ENCODE data around the gene TRERF1.
"Not testable (repeated sequence)": the region's sequence is repeated elsewhere in the genome, so short reads cannot be mapped to it uniquely, and the experiment has no call there.

Gene TRERF1

DNA sequence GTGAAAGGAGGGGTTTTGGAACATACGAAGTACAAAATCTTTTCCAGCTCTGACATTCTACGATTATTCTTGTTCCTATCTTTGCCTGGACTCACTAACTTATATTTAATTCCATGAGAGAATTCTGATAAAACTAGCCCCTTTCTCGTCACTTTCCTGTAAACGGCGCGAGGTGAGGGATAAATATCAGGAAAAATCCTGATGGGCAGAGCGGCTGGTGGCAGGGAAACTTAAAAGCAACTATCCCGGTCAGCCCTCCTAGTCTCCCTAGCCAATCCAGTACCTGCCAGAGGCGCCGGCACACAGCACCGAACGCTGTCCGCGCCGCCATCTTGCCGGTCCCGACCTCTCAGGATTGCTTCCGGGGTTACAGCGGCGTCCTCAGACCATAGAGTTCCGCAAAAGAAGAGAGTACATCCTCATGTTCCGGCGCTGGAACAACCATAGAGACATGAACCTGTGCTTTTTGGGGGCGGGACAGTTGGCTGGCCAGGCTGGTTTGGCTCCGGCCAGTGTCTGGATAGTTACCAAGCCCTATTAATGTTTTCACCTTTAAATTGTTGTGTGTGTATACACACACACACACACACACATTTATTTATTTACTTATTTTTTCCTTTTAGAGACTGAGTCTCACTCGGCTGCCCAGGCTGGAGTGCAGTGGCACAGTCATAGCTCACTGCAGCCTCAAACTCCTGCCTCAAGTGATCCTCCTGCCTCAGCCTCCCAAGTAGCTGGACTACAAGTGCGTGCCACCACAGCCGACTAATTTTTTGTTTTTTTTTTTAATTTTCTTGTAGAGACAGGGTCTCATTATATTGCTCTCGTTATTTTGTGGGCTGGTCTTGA is 234.0 kb downstream of the TRERF1 start, which contains the start of gene MRPS10:
Gene MRPS10 (minus strand): TSS at position 343 of the 849 bp plus-strand sequence. CDS start 12 bp downstream, at position 331.
- peak; percentile 97 for DNase-seq (ENCODE audit: low read depth)

GRCh38 chr6:42217157-42217518 is 234.6 kb downstream of the TRERF1 start:
- no peak for DNase-seq (ENCODE audit: low read depth)

- DNase-seq (ENCODE audit: low read depth) = not testable (repeated sequence)
These were observed 235.2 kb downstream of the TRERF1 start for GRCh38 chr6:42216495-42216894.

GRCh38 chr6:42212442-42212841 is 239.3 kb downstream of the TRERF1 start:
- no peak for DNase-seq (ENCODE audit: low read depth)

- DNase-seq (ENCODE audit: low read depth) = no peak
These were observed 240.0 kb downstream of the TRERF1 start for GRCh38 chr6:42211726-42212125.

DNA sequence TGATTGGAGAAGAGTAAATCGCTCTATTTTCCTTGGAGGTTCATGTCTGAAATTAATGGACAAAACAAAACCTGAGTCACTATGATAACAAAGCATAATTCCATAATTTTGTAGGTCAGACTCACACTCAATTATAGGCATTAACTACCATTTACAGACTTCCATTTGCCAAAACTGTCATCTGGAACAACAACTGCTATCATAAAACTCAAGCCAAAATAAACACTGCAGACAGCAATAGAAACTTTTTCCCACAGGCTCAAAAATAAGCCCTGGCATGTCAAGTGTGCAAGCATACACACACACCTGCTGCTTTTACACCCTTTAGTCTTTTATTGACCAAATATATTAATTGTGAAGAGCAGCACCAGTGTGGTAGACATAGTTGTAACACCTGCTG is 241.2 kb downstream of the TRERF1 start:
- DNase-seq (ENCODE audit: low read depth) = no peak

DNA sequence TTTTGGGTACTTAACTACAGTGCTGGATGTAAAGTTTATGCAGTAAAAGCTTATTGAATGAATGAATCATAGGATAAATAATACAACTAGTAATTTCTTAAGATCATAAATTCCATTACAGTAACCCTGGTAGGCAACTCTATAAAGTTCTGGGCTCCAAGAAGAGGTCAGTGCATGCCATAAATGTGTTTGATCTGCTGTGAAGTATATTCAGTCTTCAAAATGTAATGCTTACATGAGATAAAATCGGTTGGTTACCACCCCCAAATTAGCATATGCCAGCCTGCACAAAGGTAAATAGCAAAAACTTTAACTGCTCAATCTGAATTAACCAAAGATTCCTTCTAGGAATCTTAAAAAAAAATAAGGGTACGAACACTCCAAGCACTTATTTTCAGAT is 244.2 kb downstream of the TRERF1 start:
- not testable (repeated sequence) for DNase-seq (ENCODE audit: low read depth)

DNA sequence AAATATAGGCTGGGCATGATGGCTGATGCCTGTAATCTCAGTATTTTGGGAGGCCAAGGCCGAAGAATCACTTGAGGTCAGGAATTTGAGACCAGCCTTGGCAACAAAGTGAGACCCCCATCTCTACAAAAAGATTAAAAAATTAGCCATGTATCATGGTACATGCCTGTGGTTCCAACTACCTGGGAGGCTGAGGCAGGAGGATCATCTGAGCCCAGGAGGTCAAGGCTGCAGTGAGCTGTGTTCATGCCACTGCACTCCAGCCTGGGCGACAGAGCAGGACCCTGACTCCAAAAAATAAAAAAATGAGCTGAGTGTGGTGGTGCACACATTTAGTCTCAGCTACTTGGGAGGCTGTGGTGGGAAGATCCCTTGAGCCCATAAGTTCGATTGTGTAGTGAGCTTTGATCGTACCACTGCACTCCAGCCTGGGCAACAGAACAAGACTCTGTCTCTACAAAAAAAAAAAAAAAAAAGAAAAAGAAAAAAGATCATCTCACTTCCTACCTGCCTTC is 246.9 kb downstream of the TRERF1 start:
- no peak for DNase-seq (ENCODE audit: low read depth)

DNA sequence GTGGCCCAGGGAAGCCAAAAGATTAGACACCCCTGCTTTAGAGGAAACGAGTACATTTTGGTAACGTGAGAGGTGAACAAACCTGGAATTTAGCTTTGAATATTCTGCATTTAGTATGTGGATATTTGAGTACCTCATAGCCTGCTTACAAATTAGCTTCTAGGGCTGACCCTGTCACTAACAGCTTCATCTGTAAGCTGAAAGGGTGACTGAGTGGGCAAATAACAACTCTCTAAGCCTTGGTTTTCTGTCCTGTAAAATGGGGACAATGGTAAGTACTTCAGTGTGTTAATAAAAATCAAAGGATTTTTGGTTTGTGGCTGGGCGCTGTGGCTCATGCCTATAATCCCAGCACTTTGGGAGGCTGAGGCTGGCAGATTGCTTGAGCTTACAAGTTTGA is 248.5 kb downstream of the TRERF1 start:
- DNase-seq (ENCODE audit: low read depth) = no peak

DNA sequence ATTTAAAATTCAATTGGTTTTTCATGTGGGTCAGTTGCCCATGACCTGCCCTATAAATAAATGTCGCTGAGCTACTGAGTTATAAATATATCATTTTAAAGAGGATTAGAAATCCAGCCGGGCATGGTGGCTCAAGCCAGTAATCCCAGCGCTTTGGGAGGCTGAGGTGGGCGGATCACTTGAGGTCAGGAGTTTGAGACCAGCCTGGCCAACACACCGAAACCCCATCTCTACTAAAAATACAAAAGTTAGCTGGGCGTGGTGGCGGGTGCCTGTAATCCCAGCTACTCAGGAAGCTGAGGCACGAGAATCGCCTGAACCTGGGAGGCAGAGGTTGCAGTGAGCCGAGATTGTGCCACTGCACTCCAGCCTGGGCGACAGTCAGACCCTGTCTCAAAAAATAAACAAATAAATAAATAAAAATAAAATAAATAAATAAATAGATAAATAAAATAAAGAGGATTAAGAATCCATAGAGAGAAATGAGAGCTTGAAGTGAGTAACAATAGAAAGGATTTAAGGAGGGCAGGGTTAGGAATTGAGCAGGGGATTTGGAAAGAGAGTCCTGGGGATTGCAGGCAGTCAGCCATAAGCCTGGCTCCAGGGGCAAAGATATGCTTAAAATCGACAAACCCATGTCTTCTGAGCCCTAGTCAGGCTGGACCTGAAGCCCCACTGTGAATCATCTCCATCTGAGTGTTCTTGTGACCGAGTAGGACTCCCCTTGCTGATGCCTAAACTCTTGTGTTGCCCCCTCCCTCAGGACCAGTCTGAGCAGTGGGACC is 249.4 kb downstream of the TRERF1 start:
- not testable (repeated sequence) for DNase-seq (ENCODE audit: low read depth)

GRCh38 chr6:42201382-42201781 is 250.3 kb downstream of the TRERF1 start:
- no peak for DNase-seq (ENCODE audit: low read depth)

- DNase-seq (ENCODE audit: low read depth) = peak; percentile 86
These were observed 251.7 kb downstream of the TRERF1 start for GRCh38 chr6:42200035-42200434.

DNA sequence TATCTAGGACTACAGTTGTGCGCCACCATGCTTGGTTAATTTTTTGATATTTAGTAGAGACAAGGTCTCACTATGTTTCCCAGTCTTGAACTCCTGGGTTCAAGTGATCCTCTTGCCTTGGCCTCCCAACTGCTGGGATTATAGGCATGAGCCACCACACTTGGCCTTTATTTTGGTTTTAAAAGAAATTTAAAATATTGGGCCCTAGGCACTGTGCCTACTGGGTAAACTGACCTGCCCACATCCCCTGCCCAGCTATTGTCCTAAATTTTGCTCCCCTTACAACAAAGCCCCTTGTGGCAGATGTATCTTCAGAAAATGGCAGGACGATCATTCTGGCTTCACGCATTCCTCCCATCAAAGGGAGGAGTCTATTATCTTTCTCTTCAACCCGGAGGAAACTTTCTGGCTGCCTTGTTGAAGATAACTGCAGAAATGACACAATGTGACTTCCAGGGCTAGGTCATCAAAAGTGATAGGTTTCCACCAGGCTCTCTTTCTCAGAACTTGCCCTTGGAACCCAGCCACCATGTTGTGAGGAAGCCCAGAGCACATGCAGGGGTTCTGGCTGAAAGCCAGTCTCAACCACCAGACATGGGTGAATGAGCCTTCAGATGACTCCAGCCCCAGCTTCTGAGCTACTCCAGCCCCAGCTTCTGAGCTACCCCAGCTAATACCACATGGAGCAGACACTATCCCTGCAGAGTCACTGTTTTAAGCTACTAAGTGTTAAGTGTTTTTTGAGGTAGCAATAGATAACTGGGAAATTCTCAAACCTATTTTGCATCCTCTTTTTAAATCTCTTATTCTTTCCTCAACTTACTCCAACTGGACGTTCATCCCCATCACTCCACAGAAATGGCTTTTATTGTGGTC is 252.4 kb downstream of the TRERF1 start:
- peak; percentile 61 for DNase-seq (ENCODE audit: low read depth)

- peak; percentile 72 for DNase-seq (ENCODE audit: low read depth)
These were observed 254.0 kb downstream of the TRERF1 start for GRCh38 chr6:42197555-42198362.

DNA sequence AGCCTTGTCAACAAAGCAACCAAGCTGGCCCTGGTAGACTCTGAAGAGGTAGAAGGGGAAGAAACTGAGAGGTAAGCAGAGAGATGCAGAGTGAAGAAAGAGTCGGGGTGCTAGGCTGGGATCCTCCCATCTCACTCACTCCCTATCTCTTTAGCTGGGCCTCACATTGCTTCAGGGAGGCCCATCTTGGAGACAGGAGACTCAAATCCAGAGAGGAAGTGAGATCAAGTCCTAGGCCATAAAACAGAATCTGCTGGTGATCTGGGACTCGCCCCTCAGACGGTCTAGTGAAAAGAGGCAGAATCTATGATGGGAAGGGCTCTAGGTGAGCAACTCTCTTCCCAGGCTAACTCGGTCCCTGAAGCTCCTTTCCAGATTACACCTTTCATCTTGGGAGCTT is 256.3 kb downstream of the TRERF1 start:
- DNase-seq (ENCODE audit: low read depth) = no peak

DNA sequence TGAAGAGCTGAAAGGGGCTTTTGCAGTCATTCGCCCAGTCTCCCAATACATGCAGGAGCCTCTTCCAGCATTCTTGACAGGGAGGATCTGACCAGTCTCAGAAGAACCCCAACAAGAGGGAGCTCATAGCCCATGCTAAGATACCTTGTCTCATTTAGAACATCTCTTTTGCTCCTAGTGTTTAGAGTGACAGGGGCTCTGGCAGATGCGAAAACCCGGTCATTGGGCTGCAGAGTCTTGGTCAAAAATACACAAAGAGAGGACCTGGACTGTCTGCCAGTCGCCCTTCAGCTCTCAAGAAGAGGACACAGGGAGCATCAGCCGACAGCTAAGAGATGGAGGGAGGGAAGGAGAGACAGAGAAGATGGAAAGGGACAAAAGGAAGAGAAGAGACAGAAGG is 257.7 kb downstream of the TRERF1 start:
- DNase-seq (ENCODE audit: low read depth) = no peak

DNA sequence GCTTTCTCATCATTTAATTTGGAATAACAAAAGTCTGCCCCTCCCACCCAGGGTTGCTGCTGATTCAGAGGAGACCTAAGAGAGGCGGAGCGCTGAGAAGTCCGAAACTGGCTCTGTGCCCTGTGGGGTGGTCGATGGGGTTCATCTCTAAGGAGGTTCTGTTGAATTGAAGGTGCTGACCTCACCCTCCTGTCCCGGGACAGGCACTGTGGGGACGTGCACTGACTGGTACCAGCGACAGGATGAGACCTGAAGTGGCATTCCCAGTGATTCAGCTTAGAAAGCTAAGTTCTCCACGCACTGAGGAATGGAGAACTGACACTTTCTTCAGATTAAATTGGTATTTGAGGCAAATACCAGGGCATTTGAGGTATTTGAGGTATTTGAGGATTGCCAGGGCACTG is 258.2 kb downstream of the TRERF1 start:
- peak; percentile 24 for DNase-seq (ENCODE audit: low read depth)

GRCh38 chr6:42192385-42192784 is 259.3 kb downstream of the TRERF1 start:
- not testable (repeated sequence) for DNase-seq (ENCODE audit: low read depth)

DNA sequence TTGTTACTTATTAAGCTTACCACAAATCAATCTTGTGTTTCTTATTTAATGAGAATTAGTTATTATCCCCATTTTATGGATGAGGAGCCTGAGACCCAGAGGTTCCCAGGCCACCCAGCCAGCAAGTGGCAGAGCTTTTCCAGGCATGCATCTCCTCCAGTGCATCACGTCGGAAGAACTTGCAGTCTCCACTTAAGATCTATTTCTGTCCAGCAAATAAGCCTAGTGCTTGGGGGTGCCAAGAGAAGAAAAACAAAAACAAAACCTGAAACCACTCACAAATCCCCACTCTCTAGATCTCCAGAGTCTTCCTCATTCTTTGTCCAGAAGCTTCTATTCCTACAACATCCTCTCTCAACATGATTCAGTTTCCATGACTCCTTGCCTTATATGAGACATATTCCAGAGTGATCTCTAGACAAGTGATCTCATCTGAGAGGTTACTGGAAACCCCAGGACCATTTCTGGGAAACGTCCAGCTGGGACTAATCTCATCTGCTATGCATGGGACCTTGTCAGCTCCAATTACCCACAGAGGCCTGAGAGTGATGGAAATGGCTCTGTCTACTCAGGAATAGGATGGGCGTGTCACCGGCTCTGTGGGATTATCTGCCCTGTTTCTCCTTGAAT is 261.1 kb downstream of the TRERF1 start:
- peak; percentile 74 for DNase-seq (ENCODE audit: low read depth)

- no peak for DNase-seq (ENCODE audit: low read depth)
These were observed 263.3 kb downstream of the TRERF1 start for GRCh38 chr6:42188406-42188805.

GRCh38 chr6:42185597-42185996 is 266.1 kb downstream of the TRERF1 start:
- DNase-seq (ENCODE audit: low read depth) = no peak

Data from iris pigment epithelial cell (primary cell).